OCI-LY7 (cell line): ENCODE measurements around the gene EVI5L.
A peak's percentile ranks its signal among the peaks of the same experiment; 100 is the strongest.

Experiments
- EZH2phosphoT487 ChIP-seq: fragments of 200-600 bp; sonication (generic); IDR thresholded peaks from 2 replicates; pipeline ENCODE4 v1.6.1; 2018; ENCODE audit warnings: low read depth, borderline replicate concordance, mild to moderate bottlenecking, mixed run types, antibody characterized with exemption, low read length, moderate library complexity, mixed read lengths
- TF ChIP-seq, protein P1 (sequence below): fragments of 200-600 bp; sonication (generic); conservative IDR thresholded peaks from 2 replicates; pipeline ENCODE4 v1.5.1; 2014; ENCODE audit warnings: mild to moderate bottlenecking, antibody characterized with exemption, low read length, moderate library complexity, mixed read lengths

DNA sequence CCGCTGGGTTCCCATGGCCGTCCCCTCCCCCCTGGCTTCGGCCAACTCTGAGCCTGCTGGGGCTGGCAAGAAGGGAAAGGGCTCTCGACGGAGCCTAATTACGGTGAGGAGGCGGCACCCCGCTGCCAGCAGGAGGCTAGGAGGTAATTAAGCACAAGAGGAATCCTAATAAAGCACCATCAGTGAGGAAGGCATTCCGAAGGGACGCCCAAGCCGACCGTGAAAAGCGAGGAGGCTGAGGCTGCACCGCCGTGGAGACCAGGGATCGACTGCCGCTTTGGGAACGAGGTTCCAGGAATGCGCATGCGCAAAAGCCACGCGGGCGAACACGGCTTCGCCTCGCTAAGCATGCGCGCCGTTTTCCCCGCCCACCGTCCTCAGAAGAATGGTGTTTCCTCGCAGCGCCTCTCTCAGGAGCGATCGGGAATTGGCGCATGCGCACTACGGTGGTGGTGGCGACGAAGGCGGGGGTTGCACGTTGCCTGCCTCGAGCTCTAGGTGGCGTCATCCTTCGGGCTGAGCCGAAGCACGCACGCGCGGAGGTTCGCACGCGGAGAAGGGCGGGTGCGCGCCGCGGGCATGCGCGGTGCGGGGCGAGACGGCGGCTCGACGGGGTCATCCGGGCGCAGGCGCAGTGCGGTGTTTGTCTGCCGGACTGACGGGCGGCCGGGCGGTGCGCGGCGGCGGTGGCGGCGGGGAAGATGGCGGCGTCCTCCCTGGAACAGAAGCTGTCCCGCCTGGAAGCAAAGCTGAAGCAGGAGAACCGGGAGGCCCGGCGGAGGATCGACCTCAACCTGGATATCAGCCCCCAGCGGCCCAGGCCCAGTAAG, 73.4 kb downstream of the EVI5L start, which contains the start of gene MAP2K7:
- TF ChIP-seq, protein P1, sequence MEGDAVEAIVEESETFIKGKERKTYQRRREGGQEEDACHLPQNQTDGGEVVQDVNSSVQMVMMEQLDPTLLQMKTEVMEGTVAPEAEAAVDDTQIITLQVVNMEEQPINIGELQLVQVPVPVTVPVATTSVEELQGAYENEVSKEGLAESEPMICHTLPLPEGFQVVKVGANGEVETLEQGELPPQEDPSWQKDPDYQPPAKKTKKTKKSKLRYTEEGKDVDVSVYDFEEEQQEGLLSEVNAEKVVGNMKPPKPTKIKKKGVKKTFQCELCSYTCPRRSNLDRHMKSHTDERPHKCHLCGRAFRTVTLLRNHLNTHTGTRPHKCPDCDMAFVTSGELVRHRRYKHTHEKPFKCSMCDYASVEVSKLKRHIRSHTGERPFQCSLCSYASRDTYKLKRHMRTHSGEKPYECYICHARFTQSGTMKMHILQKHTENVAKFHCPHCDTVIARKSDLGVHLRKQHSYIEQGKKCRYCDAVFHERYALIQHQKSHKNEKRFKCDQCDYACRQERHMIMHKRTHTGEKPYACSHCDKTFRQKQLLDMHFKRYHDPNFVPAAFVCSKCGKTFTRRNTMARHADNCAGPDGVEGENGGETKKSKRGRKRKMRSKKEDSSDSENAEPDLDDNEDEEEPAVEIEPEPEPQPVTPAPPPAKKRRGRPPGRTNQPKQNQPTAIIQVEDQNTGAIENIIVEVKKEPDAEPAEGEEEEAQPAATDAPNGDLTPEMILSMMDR: peak; percentile 81
- no peak for TF ChIP-seq EZH2phosphoT487
